GOT3 (cell line): ENCODE measurements around the gene PDE10A.

Source experiments
- DNase-seq: peaks from one replicate; lab custom pipeline; 2025; ENCODE audit warnings: mixed read lengths; lab: John Stamatoyannopoulos, UW

The PDE10A gene

GRCh38 chr6:165655191-165655590 is 7.8 kb downstream of the PDE10A start:
- DNase-seq, result no peak

- DNase-seq, result no peak
These were observed 8.9 kb downstream of the PDE10A start for GRCh38 chr6:165654144-165654543.

GRCh38 chr6:165653607-165654006 is 9.4 kb downstream of the PDE10A start:
- DNase-seq, result no peak

- no peak for DNase-seq
These were observed 9.8 kb downstream of the PDE10A start for GRCh38 chr6:165653196-165653595.

GRCh38 chr6:165652766-165653165 is 10.3 kb downstream of the PDE10A start:
- DNase-seq, result no peak

GRCh38 chr6:165649166-165650137 is 13.6 kb downstream of the PDE10A start:
- DNase-seq, result no peak

- no peak for DNase-seq
These were observed 16.0 kb downstream of the PDE10A start for GRCh38 chr6:165647041-165647440.

- no peak for DNase-seq
These were observed 17.1 kb downstream of the PDE10A start for GRCh38 chr6:165645919-165646318.

GRCh38 chr6:165644586-165645266 is 18.3 kb downstream of the PDE10A start:
- no peak for DNase-seq

GRCh38 chr6:165643015-165643414 is 20.0 kb downstream of the PDE10A start:
- no peak for DNase-seq

- no peak for DNase-seq
These were observed 21.3 kb downstream of the PDE10A start for GRCh38 chr6:165641672-165642156.

GRCh38 chr6:165640806-165641205 is 22.2 kb downstream of the PDE10A start:
- no peak for DNase-seq

GRCh38 chr6:165638530-165638929 is 24.5 kb downstream of the PDE10A start:
- no peak for DNase-seq

GRCh38 chr6:165637586-165637985 is 25.5 kb downstream of the PDE10A start:
- no peak for DNase-seq

GRCh38 chr6:165636402-165637048 is 26.5 kb downstream of the PDE10A start:
- no peak for DNase-seq

- no peak for DNase-seq
These were observed 27.1 kb downstream of the PDE10A start for GRCh38 chr6:165635965-165636364.

GRCh38 chr6:165634101-165634880 is 28.8 kb downstream of the PDE10A start:
- no peak for DNase-seq

GRCh38 chr6:165632194-165632593 is 30.8 kb downstream of the PDE10A start:
- DNase-seq, result no peak

GRCh38 chr6:165630544-165630953 is 32.5 kb downstream of the PDE10A start:
- DNase-seq, result no peak

GRCh38 chr6:165628955-165629354 is 34.1 kb downstream of the PDE10A start:
- no peak for DNase-seq

- DNase-seq, result no peak
These were observed 35.7 kb downstream of the PDE10A start for GRCh38 chr6:165627366-165627765.

- no peak for DNase-seq
These were observed 36.3 kb downstream of the PDE10A start for GRCh38 chr6:165626711-165627110.
